Spinal cord (tissue), 4 donors: ENCODE measurements around the gene LRRC1. TPM values are rescaled to one million over a fixed set of nuclear protein-coding genes. Genes with fewer than 3 reads are reported as not detected.

Experiments used
- polyA plus RNA-seq, 2 donors: library from polyadenylated mRNA; unstranded; fragments of 120-200 nt; gene quantifications; one replicate each; pipeline ENCODE4 v1.2.1, GENCODE V29; 2013; ENCODE audit not compliant: insufficient read length in 2 of 2
- total RNA-seq, 2 donors: library from RNA; depleted of rRNA in 1 of 2; stranded (reverse); fragments of 120-200 nt in 1 of 2; fragments of >200 nt in 1 of 2; gene quantifications; one replicate each; pipeline versions ENCODE4 v1.2.3 to v1.2.4, GENCODE V29; 2013 to 2014

LRRC1 gene
- total and polyA plus RNA-seq, 4 donors = 14.5 to 15.8 (median 15.5) TPM

Other genes with a start within 250 kb of the LRRC1 start
- gene GCLC, start 249.9 kb upstream of the LRRC1 start, total RNA-seq = 10 to 100 TPM; 45.1 to 61.5 TPM
- gene GCLC, start 249.9 kb upstream of the LRRC1 start, polyA plus RNA-seq = 10 to 100 TPM; 31.1 to 32.1 TPM
- gene KLHL31, start 129.2 kb upstream of the LRRC1 start, total RNA-seq = 1 to 10 TPM in 1 of 2 donors, under 1 TPM in 1; 0.99 to 1.2 TPM
- gene KLHL31, start 129.2 kb upstream of the LRRC1 start, polyA plus RNA-seq = under 1 TPM; 0.59 to 0.86 TPM